Neural cell (in vitro differentiated cells): ENCODE results near the gene SMIM44. TPM values are rescaled to one million over a fixed set of nuclear protein-coding genes. Genes with fewer than 3 reads are reported as not detected.

Experiments used
- H2AFZ ChIP-seq: fragments of 200-600, 300-800 bp; sonication (generic), shearing (Covaris generic); 2 replicates; pipeline ENCODE4 v1.6.0; 2014; ENCODE audit warnings: low read depth, mild to moderate bottlenecking, antibody characterized with exemption, low read length, moderate library complexity
- H3F3A ChIP-seq: fragments of 200-600 bp; shearing (Covaris generic); 2 replicates; pipeline ENCODE4 v1.6.1; 2016; ENCODE audit warnings: mild to moderate bottlenecking, moderate library complexity, mixed read lengths, antibody characterized with exemption, low read length; ENCODE audit not compliant: insufficient read depth, poor library complexity, severe bottlenecking
- H3K27ac ChIP-seq: fragments of 200-600, 300-800 bp; sonication (generic), shearing (Covaris generic); 2 replicates; pipeline ENCODE4 v1.5.1; 2014; ENCODE audit warnings: mild to moderate bottlenecking, low read length, moderate library complexity
- H3K27me3 ChIP-seq: fragments of 300-800, 200-600 bp; sonication (generic), shearing (Covaris generic); 2 replicates; pipeline ENCODE4 v1.6.0; 2014; ENCODE audit warnings: mild to moderate bottlenecking, low read depth, low read length, moderate library complexity; ENCODE audit not compliant: insufficient read depth
- H3K36me3 ChIP-seq: fragments of 300-800, 200-600 bp; sonication (generic), shearing (Covaris generic); 2 replicates; pipeline ENCODE4 v1.5.1; 2014; ENCODE audit warnings: mild to moderate bottlenecking, antibody characterized with exemption, low read length, moderate library complexity; ENCODE audit not compliant: insufficient read depth
- H3K4me2 ChIP-seq: fragments of 300-800, 200-600 bp; sonication (generic), shearing (Covaris generic); 2 replicates; pipeline ENCODE4 v1.6.0; 2014; ENCODE audit warnings: mild to moderate bottlenecking, low read length
- H3K4me3 ChIP-seq: fragments of 300-800, 200-600 bp; sonication (generic), shearing (Covaris generic); 2 replicates; pipeline ENCODE4 v1.5.1; 2014; ENCODE audit warnings: mild to moderate bottlenecking, low read length, moderate library complexity
- H3K79me2 ChIP-seq: fragments of 200-600 bp; shearing (Covaris generic); replicated peaks from 2 replicates; pipeline ENCODE4 v1.6.0; 2014; ENCODE audit warnings: mild to moderate bottlenecking, low read length, moderate library complexity; ENCODE audit not compliant: insufficient read depth
- H3K9ac ChIP-seq: fragments of 300-800, 200-600 bp; sonication (generic), shearing (Covaris generic); 2 replicates; pipeline ENCODE4 v1.6.1; 2016; ENCODE audit warnings: mild to moderate bottlenecking, low read length, mixed read lengths
- H3K9me2 ChIP-seq: fragments of 200-600 bp; shearing (Covaris generic); 2 replicates; pipeline ENCODE4 v1.6.1; 2016; ENCODE audit warnings: mild to moderate bottlenecking, low read length, mixed read lengths; ENCODE audit not compliant: insufficient read depth
- H3K9me3 ChIP-seq: fragments of 200-600, 300-800 bp; sonication (generic), shearing (Covaris generic); 2 replicates; pipeline ENCODE4 v1.6.1; 2016; ENCODE audit warnings: mild to moderate bottlenecking, mixed run types, low read length, moderate library complexity, mixed read lengths
- H4K20me1 ChIP-seq: fragments of 200-600 bp; shearing (Covaris generic); 2 replicates; pipeline ENCODE4 v1.6.1; 2016; ENCODE audit warnings: mild to moderate bottlenecking, mixed run types; ENCODE audit not compliant: insufficient read depth
- EP300 ChIP-seq: fragments of 450-650 bp; conservative IDR thresholded peaks from 2 replicates; pipeline ENCODE4 v1.6.1; 2014; ENCODE audit warnings: antibody characterized with exemption, mild to moderate bottlenecking, moderate library complexity; ENCODE audit not compliant: poor library complexity, severe bottlenecking
- EZH2 ChIP-seq: fragments of 200-600, 300-800 bp; shearing (Covaris generic), sonication (generic); IDR thresholded peaks from 2 replicates; pipeline ENCODE4 v1.6.1; 2014; ENCODE audit warnings: antibody characterized with exemption, low read length, borderline replicate concordance, mild to moderate bottlenecking; ENCODE audit not compliant: insufficient read depth, poor library complexity, severe bottlenecking
- MXI1 ChIP-seq: fragments of 450-650 bp; conservative IDR thresholded peaks from 2 replicates; pipeline ENCODE4 v1.6.1; 2014; ENCODE audit warnings: antibody characterized with exemption, mild to moderate bottlenecking; ENCODE audit not compliant: poor library complexity, severe bottlenecking
- POLR2AphosphoS5 ChIP-seq: IDR thresholded peaks from 2 replicates; pipeline ENCODE4 v1.6.1; 2012
- RAD21 ChIP-seq: fragments of 450-650 bp; conservative IDR thresholded peaks from 2 replicates; pipeline ENCODE4 v1.6.1; 2014; ENCODE audit warnings: antibody characterized with exemption, mild to moderate bottlenecking, moderate library complexity
- SMC3 ChIP-seq: fragments of 450-650 bp; conservative IDR thresholded peaks from 2 replicates; pipeline ENCODE4 v1.6.1; 2014; ENCODE audit warnings: antibody characterized with exemption, mild to moderate bottlenecking, moderate library complexity; ENCODE audit not compliant: poor library complexity
- TAF1 ChIP-seq: IDR thresholded peaks from 2 replicates; pipeline ENCODE4 v1.6.1; 2012; ENCODE audit warnings: low read depth
- polyA plus RNA-seq: library from polyadenylated mRNA; depleted of rRNA; stranded (reverse); fragments of >200 nt; gene quantifications from 2 replicates; pipeline ENCODE4 v1.2.3, GENCODE V29; 2014
- TF ChIP-seq, protein P1 (sequence below): IDR thresholded peaks from 2 replicates; pipeline ENCODE4 v1.6.1; 2012; ENCODE audit warnings: borderline replicate concordance
- TF ChIP-seq, protein P2 (sequence below): fragments of 450-650 bp; IDR thresholded peaks from 2 replicates; pipeline ENCODE4 v1.5.1; 2014; ENCODE audit warnings: antibody characterized with exemption, mild to moderate bottlenecking, moderate library complexity; ENCODE audit not compliant: poor library complexity, severe bottlenecking

SMIM44 gene
- polyA plus RNA-seq, 1 donor from 2014 or later, result not detected

DNA sequence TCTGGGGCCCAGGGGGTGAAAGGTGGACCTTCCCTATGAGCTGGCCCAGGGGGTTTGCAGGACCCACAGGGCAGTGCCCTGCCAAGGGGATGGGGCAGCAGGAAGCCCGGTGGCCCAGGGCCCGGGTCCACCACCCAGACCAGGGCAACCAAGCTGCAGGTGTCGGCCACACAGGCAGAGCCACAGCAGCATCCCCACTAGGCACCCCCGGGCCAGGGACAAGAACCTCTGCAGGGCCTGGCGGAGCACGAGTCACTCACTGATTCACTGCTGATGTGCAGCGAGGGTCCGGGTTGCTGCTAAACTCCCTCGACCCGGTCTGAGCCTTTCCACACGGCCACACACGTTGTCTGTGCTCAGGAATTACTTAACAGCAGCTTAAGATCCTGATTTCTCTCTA is 31.7 kb upstream of the SMIM44 start:
- Histone ChIP-seq H3K4me2 (no peak overlapping the region), H3K9me2 (no peaks in the 10 kb centered on the region), H2AFZ (no peak overlapping the region), H3K27me3 (no peaks in the 10 kb centered on the region), H4K20me1 (peaks cover 34% of the 10 kb centered on the region), H3K9ac (no peak overlapping the region), H3K79me2 (peaks cover 53% of the 10 kb centered on the region), H3K27ac (no peak overlapping the region), H3K4me3 (no peak overlapping the region), H3K9me3 (no peaks in the 10 kb centered on the region), H3F3A (no peaks in the 10 kb centered on the region), H3K36me3 (no peaks in the 10 kb centered on the region)
- TF ChIP-seq TAF1, result no peak
- no peak for TF ChIP-seq EP300
- TF ChIP-seq MXI1, result no peak
- TF ChIP-seq RAD21, result no peak
- TF ChIP-seq, protein P1, sequence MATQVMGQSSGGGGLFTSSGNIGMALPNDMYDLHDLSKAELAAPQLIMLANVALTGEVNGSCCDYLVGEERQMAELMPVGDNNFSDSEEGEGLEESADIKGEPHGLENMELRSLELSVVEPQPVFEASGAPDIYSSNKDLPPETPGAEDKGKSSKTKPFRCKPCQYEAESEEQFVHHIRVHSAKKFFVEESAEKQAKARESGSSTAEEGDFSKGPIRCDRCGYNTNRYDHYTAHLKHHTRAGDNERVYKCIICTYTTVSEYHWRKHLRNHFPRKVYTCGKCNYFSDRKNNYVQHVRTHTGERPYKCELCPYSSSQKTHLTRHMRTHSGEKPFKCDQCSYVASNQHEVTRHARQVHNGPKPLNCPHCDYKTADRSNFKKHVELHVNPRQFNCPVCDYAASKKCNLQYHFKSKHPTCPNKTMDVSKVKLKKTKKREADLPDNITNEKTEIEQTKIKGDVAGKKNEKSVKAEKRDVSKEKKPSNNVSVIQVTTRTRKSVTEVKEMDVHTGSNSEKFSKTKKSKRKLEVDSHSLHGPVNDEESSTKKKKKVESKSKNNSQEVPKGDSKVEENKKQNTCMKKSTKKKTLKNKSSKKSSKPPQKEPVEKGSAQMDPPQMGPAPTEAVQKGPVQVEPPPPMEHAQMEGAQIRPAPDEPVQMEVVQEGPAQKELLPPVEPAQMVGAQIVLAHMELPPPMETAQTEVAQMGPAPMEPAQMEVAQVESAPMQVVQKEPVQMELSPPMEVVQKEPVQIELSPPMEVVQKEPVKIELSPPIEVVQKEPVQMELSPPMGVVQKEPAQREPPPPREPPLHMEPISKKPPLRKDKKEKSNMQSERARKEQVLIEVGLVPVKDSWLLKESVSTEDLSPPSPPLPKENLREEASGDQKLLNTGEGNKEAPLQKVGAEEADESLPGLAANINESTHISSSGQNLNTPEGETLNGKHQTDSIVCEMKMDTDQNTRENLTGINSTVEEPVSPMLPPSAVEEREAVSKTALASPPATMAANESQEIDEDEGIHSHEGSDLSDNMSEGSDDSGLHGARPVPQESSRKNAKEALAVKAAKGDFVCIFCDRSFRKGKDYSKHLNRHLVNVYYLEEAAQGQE, result no peak
- no peak for TF ChIP-seq EZH2
- TF ChIP-seq SMC3, result no peak
- TF ChIP-seq, protein P2, sequence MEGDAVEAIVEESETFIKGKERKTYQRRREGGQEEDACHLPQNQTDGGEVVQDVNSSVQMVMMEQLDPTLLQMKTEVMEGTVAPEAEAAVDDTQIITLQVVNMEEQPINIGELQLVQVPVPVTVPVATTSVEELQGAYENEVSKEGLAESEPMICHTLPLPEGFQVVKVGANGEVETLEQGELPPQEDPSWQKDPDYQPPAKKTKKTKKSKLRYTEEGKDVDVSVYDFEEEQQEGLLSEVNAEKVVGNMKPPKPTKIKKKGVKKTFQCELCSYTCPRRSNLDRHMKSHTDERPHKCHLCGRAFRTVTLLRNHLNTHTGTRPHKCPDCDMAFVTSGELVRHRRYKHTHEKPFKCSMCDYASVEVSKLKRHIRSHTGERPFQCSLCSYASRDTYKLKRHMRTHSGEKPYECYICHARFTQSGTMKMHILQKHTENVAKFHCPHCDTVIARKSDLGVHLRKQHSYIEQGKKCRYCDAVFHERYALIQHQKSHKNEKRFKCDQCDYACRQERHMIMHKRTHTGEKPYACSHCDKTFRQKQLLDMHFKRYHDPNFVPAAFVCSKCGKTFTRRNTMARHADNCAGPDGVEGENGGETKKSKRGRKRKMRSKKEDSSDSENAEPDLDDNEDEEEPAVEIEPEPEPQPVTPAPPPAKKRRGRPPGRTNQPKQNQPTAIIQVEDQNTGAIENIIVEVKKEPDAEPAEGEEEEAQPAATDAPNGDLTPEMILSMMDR, result no peak
- TF ChIP-seq POLR2AphosphoS5, result no peak

DNA sequence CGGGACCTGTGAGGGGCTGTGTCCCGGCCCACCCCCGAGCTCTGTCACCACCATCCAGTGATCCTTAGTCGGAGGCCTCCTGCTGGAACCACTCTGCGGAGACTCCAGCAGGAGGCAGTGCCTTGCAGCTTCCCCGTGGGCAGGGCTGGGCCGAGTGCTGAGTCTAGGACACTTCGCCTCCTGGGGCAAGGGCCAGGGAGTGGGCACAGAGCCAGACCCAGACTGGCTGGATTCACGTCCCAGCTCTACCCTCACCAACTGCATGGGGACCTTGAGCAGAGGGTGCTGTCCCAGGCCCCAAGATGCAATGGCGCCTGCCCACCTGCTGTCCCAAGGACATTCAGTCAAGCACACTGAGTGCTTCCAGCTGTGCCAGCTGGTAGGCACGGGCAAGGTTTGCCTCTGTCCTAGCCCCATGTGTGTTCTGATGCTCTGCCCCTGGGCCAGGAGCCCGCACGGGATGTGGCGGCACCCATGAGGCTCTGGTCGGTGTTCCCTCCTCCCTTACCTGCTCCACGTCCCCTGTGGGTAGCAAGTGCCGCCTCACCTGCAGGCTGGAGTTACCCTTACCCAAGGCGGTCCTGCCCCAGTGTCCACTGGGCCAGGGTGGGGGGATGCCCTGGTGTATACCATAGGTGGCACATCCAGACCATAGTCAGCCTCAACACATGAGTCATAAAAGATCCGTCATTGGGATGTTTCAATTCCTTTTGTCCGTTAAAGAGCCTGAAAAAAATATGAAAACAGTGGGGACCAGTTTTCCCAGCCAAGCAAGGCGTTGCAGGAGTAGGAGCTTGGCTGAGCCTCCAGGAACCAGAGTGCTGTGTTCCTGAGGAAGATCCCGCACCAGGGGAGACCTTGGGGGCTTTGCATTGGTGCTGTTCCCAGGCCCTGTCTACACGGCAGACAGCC is 30.2 kb upstream of the SMIM44 start:
- Histone ChIP-seq H3K9ac (no peak overlapping the region), H3K36me3 (no peaks in the 10 kb centered on the region)

More for the DNA sequence above, 30.2 kb upstream of the SMIM44 start:
- H2AFZ ChIP-seq, result no peak overlapping the region
- TF ChIP-seq, protein P2, result no peak
- TF ChIP-seq EP300, result no peak
- TF ChIP-seq MXI1, result no peak
- TF ChIP-seq RAD21, result no peak
- no peak for TF ChIP-seq EZH2
- no peak for TF ChIP-seq SMC3
- TF ChIP-seq POLR2AphosphoS5, result no peak
- TF ChIP-seq TAF1, result no peak
- TF ChIP-seq, protein P1, result no peak
- H3K27me3 ChIP-seq, result no peaks in the 10 kb centered on the region
- no peaks in the 10 kb centered on the region for H3K9me2 ChIP-seq
- no peaks in the 10 kb centered on the region for H3F3A ChIP-seq
- H3K9me3 ChIP-seq, result no peaks in the 10 kb centered on the region
- H3K79me2 ChIP-seq, result peaks cover 55% of the 10 kb centered on the region
- no peak overlapping the region for H3K4me3 ChIP-seq
- H3K27ac ChIP-seq, result no peak overlapping the region
- peaks cover 31% of the 10 kb centered on the region for H4K20me1 ChIP-seq
- H3K4me2 ChIP-seq, result no peak overlapping the region
